Lower leg skin (tissue), 3 donors: Measurements from ENCODE around the gene PARL.

Experiments
- CTCF ChIP-seq, 3 donors: fragments of 450-650 bp; IDR thresholded peaks; one replicate each; pipeline ENCODE4 v1.5.1; 2016; ENCODE audit warnings: antibody characterized with exemption in 3 of 3, mild to moderate bottlenecking in 3 of 3, moderate library complexity in 2 of 3
- POLR2A ChIP-seq, 2 donors: fragments of 450-650 bp; IDR thresholded peaks; one replicate each; pipeline ENCODE4 v1.6.1; 2016 to 2017; ENCODE audit warnings: antibody characterized with exemption in 2 of 2, mild to moderate bottlenecking in 1 of 2, moderate library complexity in 1 of 2

GRCh38 chr3:183818706-183819624 lies 65.7 kb downstream of the PARL start:
- TF ChIP-seq CTCF (IDR thresholded peaks at IDR 0.05) (no peak), POLR2A (IDR thresholded peaks at IDR 0.05) (no peak)
